ENCODE measurements around the gene KCNQ1. TPM values are rescaled to one million over a fixed set of nuclear protein-coding genes. Genes with fewer than 3 reads are reported as not detected.
A peak's percentile ranks its signal among the peaks of the same experiment; 100 is the strongest.

KCNQ1 gene
- total RNA-seq, 3 donors from 2014 or later (not counting 1 experiment from before 2014, with no cell fraction given): 1.9 to 7.8 (median 3.3) TPM

- ATAC-seq: no peak
- no peaks in the 10 kb centered on the region for H3K36me3 ChIP-seq (ENCODE audit: control insufficient read depth, insufficient read depth, low read length)
- Mint-ChIP-seq H3K36me3 (no peaks in the 10 kb centered on the region), H3K27me3 (ENCODE audit: low read depth in 2 of 2) (no peaks in the 10 kb centered on the region), H3K9me3 (no peaks in the 10 kb centered on the region), H3K4me1 (no peaks in the 10 kb centered on the region), H3K4me3 (no peak overlapping the region), H3K27ac (no peak overlapping the region)
- no peak overlapping the region for H3K4me3 ChIP-seq (ENCODE audit: low read length)
- no peaks in the 10 kb centered on the region for H3K27me3 ChIP-seq (ENCODE audit: control insufficient read depth, insufficient read depth, low read length)
- TF ChIP-seq, protein P1, sequence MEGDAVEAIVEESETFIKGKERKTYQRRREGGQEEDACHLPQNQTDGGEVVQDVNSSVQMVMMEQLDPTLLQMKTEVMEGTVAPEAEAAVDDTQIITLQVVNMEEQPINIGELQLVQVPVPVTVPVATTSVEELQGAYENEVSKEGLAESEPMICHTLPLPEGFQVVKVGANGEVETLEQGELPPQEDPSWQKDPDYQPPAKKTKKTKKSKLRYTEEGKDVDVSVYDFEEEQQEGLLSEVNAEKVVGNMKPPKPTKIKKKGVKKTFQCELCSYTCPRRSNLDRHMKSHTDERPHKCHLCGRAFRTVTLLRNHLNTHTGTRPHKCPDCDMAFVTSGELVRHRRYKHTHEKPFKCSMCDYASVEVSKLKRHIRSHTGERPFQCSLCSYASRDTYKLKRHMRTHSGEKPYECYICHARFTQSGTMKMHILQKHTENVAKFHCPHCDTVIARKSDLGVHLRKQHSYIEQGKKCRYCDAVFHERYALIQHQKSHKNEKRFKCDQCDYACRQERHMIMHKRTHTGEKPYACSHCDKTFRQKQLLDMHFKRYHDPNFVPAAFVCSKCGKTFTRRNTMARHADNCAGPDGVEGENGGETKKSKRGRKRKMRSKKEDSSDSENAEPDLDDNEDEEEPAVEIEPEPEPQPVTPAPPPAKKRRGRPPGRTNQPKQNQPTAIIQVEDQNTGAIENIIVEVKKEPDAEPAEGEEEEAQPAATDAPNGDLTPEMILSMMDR (IDR thresholded peaks at IDR 0.05): no peak
- DNase-seq: no peak
- H3K27ac ChIP-seq (ENCODE audit: low read length): no peak overlapping the region
- peaks cover 1% of the 10 kb centered on the region for H3K4me1 ChIP-seq (ENCODE audit: control insufficient read depth, insufficient read depth, low read length)
- H3K9me3 ChIP-seq (ENCODE audit: control insufficient read depth, insufficient read depth, low read length): no peaks in the 10 kb centered on the region
- 89% methylated on average over 2 of the region's 2 CpGs for WGBS (ENCODE audit: insufficient coverage)
- intact Hi-C loops (cut with micrococcal nuclease): no loop called here
Measured at GRCh38 chr11:2519517-2519861, 74.7 kb downstream of the KCNQ1 start.

DNA sequence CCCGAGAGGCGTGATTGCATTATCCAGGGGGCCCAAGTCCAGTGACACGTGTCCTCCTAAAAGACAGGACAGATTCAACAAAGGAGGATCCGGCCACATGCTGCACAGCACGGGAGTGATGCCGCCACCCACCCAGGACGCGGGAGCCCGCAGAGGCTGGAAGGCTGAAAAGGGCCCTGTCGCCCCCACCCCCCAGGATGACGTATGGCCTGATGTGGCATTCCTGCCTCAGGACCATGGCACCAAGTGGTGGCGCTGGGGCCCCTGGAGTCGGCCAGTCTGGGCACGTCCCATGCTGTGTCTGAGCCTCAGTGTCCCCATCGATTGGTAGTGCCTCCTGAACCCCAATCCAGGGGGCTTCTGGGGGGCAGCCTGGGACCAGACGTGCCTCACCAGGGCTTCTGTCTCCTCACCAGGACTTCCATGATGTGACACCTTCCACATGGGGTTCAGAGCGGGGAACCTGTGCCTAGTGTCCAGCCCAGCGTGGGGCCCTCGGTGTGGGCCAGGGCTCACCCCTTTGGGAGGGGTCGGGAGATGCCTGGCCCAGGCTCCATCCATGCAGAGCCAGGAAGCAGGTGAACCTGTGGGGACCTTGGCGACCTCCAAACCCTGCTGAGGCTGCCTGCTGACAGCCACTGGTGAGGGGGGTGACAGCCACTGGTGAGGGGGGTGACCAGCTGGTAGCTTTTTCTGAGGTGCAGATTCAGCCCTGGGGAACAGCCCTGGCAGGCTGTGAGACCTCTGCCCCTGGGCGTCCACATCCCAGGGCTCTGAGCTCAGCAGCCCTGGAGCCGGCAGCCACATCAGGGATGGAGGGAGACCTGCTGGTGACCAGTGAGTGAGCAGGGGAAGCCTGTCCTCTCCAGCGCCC, 75.3 kb downstream of the KCNQ1 start:
- Mint-ChIP-seq H3K9me3 (no peaks in the 10 kb centered on the region), H3K27ac (no peak overlapping the region), H3K4me3 (no peak overlapping the region), H3K27me3 (ENCODE audit: low read depth in 2 of 2) (peaks cover 1 to 3% of the 10 kb centered on the region in 2 donors), H3K36me3 (no peaks in the 10 kb centered on the region), H3K4me1 (no peaks in the 10 kb centered on the region)
- 89% methylated on average over 24 of the region's 24 CpGs for WGBS (ENCODE audit: insufficient coverage)
- DNase-seq (peak in 1 of 2 donors; percentile 12), ATAC-seq (no peak)
- intact Hi-C loops (cut with micrococcal nuclease): no loop called here
- Histone ChIP-seq H3K4me1 (ENCODE audit: control insufficient read depth, insufficient read depth, low read length) (peaks cover 7% of the 10 kb centered on the region), H3K9me3 (ENCODE audit: control insufficient read depth, insufficient read depth, low read length) (no peaks in the 10 kb centered on the region), H3K4me3 (ENCODE audit: low read length) (no peak overlapping the region), H3K36me3 (ENCODE audit: control insufficient read depth, insufficient read depth, low read length) (no peaks in the 10 kb centered on the region), H3K27me3 (ENCODE audit: control insufficient read depth, insufficient read depth, low read length) (no peaks in the 10 kb centered on the region), H3K27ac (ENCODE audit: low read length) (no peak overlapping the region)
- TF ChIP-seq, protein P1 (IDR thresholded peaks at IDR 0.05): no peak

GRCh38 chr11:2520736-2521035, 75.9 kb downstream of the KCNQ1 start:
- H3K27ac ChIP-seq (ENCODE audit: low read length): no peak overlapping the region
- no peaks in the 10 kb centered on the region for H3K27me3 ChIP-seq (ENCODE audit: control insufficient read depth, insufficient read depth, low read length)
- H3K27ac Mint-ChIP-seq: no peak overlapping the region
- no peaks in the 10 kb centered on the region for H3K9me3 ChIP-seq (ENCODE audit: control insufficient read depth, insufficient read depth, low read length)
- DNase-seq (no peak), ATAC-seq (no peak)
- H3K4me3 ChIP-seq (ENCODE audit: low read length): no peak overlapping the region
- H3K4me1 Mint-ChIP-seq: no peaks in the 10 kb centered on the region
- no peaks in the 10 kb centered on the region for H3K36me3 ChIP-seq (ENCODE audit: control insufficient read depth, insufficient read depth, low read length)
- H3K4me3 Mint-ChIP-seq: no peak overlapping the region
- peaks cover 13% of the 10 kb centered on the region for H3K4me1 ChIP-seq (ENCODE audit: control insufficient read depth, insufficient read depth, low read length)
- H3K27me3 Mint-ChIP-seq (ENCODE audit: low read depth in 2 of 2): peaks cover 7 to 8% of the 10 kb centered on the region in 2 donors
- intact Hi-C loops (cut with micrococcal nuclease): no loop called here
- no peaks in the 10 kb centered on the region for H3K9me3 Mint-ChIP-seq
- H3K36me3 Mint-ChIP-seq: no peaks in the 10 kb centered on the region
- TF ChIP-seq, protein P1 (IDR thresholded peaks at IDR 0.05): no peak
- 88% methylated on average over 7 of the region's 7 CpGs for WGBS (ENCODE audit: insufficient coverage)
